ENCODE measurements around the gene SOWAHB. TPM values are rescaled to one million over a fixed set of nuclear protein-coding genes. Genes with fewer than 3 reads are reported as not detected.

SOWAHB gene
- total RNA-seq, 2 experiments from 2014 or later, result not detected

GRCh38 chr4:76909711-76910110 is 11.8 kb upstream of the SOWAHB start:
- Mint-ChIP-seq H3K9me3 (peaks cover 2% of the 10 kb centered on the region), H3K4me3 (no peak overlapping the region), H3K27me3 (peaks cover 4% of the 10 kb centered on the region), H3K36me3 (no peaks in the 10 kb centered on the region), H3K4me1 (ENCODE audit: low read depth) (no peaks in the 10 kb centered on the region), H3K27ac (no peak overlapping the region)
- CTCF ChIA-PET, result no interaction called here
- intact Hi-C loops (cut with micrococcal nuclease), result no loop called here
- POLR2A ChIA-PET, result no interaction called here
- no peak for DNase-seq

- Mint-ChIP-seq H3K27ac (no peak overlapping the region), H3K9me3 (peaks cover 2% of the 10 kb centered on the region), H3K27me3 (peaks cover 4% of the 10 kb centered on the region), H3K36me3 (no peaks in the 10 kb centered on the region), H3K4me1 (ENCODE audit: low read depth) (no peaks in the 10 kb centered on the region), H3K4me3 (no peak overlapping the region)
- no peak for DNase-seq
- intact Hi-C loops (cut with micrococcal nuclease), result no loop called here
- ChIA-PET POLR2A (no interaction called here), CTCF (no interaction called here)
Observed at GRCh38 chr4:76905521-76905920, 7.6 kb upstream of the SOWAHB start.

GRCh38 chr4:76904646-76905190 is 6.8 kb upstream of the SOWAHB start:
- DNase-seq, result no peak
- POLR2A ChIA-PET, result no interaction called here
- no peak overlapping the region for H3K27ac Mint-ChIP-seq
- H3K4me1 Mint-ChIP-seq (ENCODE audit: low read depth), result no peaks in the 10 kb centered on the region
- H3K4me3 Mint-ChIP-seq, result no peak overlapping the region
- H3K36me3 Mint-ChIP-seq, result no peaks in the 10 kb centered on the region
- CTCF ChIA-PET, result no interaction called here
- H3K9me3 Mint-ChIP-seq, result peaks cover 2% of the 10 kb centered on the region
- H3K27me3 Mint-ChIP-seq, result peaks cover 6% of the 10 kb centered on the region
- intact Hi-C loops (cut with micrococcal nuclease), result no loop called here

- no peak for DNase-seq
- POLR2A ChIA-PET, result interaction anchor here (0.6 kb wide), 1 partner anchor 45 kb away, joined by 4 read pairs; no protein-coding TSS in a partner anchor
- Mint-ChIP-seq H3K27me3 (peaks cover 15% of the 10 kb centered on the region), H3K9me3 (peaks cover 2% of the 10 kb centered on the region), H3K4me1 (ENCODE audit: low read depth) (no peaks in the 10 kb centered on the region), H3K4me3 (no peak overlapping the region), H3K27ac (no peak overlapping the region), H3K36me3 (no peaks in the 10 kb centered on the region)
- CTCF ChIA-PET, result interaction anchor here (0.7 kb wide), 1 partner anchor 159 kb away, joined by 3 read pairs; no protein-coding TSS in a partner anchor
- intact Hi-C loops (cut with micrococcal nuclease), result no loop called here
Observed at GRCh38 chr4:76902233-76902890, 4.4 kb upstream of the SOWAHB start.

- POLR2A ChIA-PET, result no interaction called here
- intact Hi-C loops (cut with micrococcal nuclease), result loop anchor here (5.0 kb wide), 1 partner anchor 133 kb away; no protein-coding TSS in a partner anchor
- no peak overlapping the region for H3K4me3 Mint-ChIP-seq
Observed at GRCh38 chr4:76898949-76899645, 1.2 kb upstream of the SOWAHB start.

GRCh38 chr4:76898385-76898692 is 395 bp upstream of the SOWAHB start:
- DNase-seq, result no peak
- no peak overlapping the region for H3K27ac Mint-ChIP-seq
- ChIA-PET POLR2A (no interaction called here), CTCF (no interaction called here)
- H3K9me3 Mint-ChIP-seq, result no peaks in the 10 kb centered on the region
- intact Hi-C loops (cut with micrococcal nuclease), result loop anchor here (5.0 kb wide), 1 partner anchor 134 kb away; no protein-coding TSS in a partner anchor
- peak overlapping the region; percentile 35 for H3K4me3 Mint-ChIP-seq
- no peaks in the 10 kb centered on the region for H3K4me1 Mint-ChIP-seq (ENCODE audit: low read depth)
- peaks cover 21% of the 10 kb centered on the region for H3K27me3 Mint-ChIP-seq
- H3K36me3 Mint-ChIP-seq, result no peaks in the 10 kb centered on the region

More at GRCh38 chr4:76898949-76899645, 1.2 kb upstream of the SOWAHB start:
- DNase-seq, result no peak
- H3K36me3 Mint-ChIP-seq, result no peaks in the 10 kb centered on the region
- no peaks in the 10 kb centered on the region for H3K4me1 Mint-ChIP-seq (ENCODE audit: low read depth)
- CTCF ChIA-PET, result no interaction called here
- H3K27ac Mint-ChIP-seq, result no peak overlapping the region
- peaks cover 21% of the 10 kb centered on the region for H3K27me3 Mint-ChIP-seq
- H3K9me3 Mint-ChIP-seq, result no peaks in the 10 kb centered on the region

GRCh38 chr4:76896614-76897535 is 1.1 kb downstream of the SOWAHB start:
- no peaks in the 10 kb centered on the region for H3K36me3 Mint-ChIP-seq
- ChIA-PET CTCF (interaction anchor here (1.6 kb wide), 1 partner anchor 148 kb away, joined by 5 read pairs; no protein-coding TSS in a partner anchor), POLR2A (interaction anchor here (0.6 kb wide), 1 partner anchor 1761 kb away, joined by 4 read pairs; no protein-coding TSS in a partner anchor)
- H3K27ac Mint-ChIP-seq, result no peak overlapping the region
- H3K4me3 Mint-ChIP-seq, result no peak overlapping the region
- peak; percentile 29 for DNase-seq
- H3K9me3 Mint-ChIP-seq, result no peaks in the 10 kb centered on the region
- H3K4me1 Mint-ChIP-seq (ENCODE audit: low read depth), result no peaks in the 10 kb centered on the region
- peaks cover 29% of the 10 kb centered on the region for H3K27me3 Mint-ChIP-seq
- intact Hi-C loops (cut with micrococcal nuclease), result loop anchor here (5.0 kb wide), 1 partner anchor 135 kb away; no protein-coding TSS in a partner anchor

GRCh38 chr4:76896048-76896447 is 1.9 kb downstream of the SOWAHB start:
- DNase-seq, result no peak
- ChIA-PET POLR2A (no interaction called here), CTCF (no interaction called here)
- no peaks in the 10 kb centered on the region for H3K9me3 Mint-ChIP-seq
- H3K27ac Mint-ChIP-seq, result no peak overlapping the region
- no peaks in the 10 kb centered on the region for H3K36me3 Mint-ChIP-seq
- H3K27me3 Mint-ChIP-seq, result peaks cover 32% of the 10 kb centered on the region
- intact Hi-C loops (cut with micrococcal nuclease), result loop anchor here (5.0 kb wide), 1 partner anchor 136 kb away; no protein-coding TSS in a partner anchor
- no peak overlapping the region for H3K4me3 Mint-ChIP-seq
- no peaks in the 10 kb centered on the region for H3K4me1 Mint-ChIP-seq (ENCODE audit: low read depth)

- intact Hi-C loops (cut with micrococcal nuclease), result loop anchor here (5.0 kb wide), 1 partner anchor 137 kb away; no protein-coding TSS in a partner anchor
- Mint-ChIP-seq H3K4me1 (ENCODE audit: low read depth) (no peaks in the 10 kb centered on the region), H3K27me3 (peaks cover 34% of the 10 kb centered on the region), H3K9me3 (no peaks in the 10 kb centered on the region), H3K27ac (no peak overlapping the region), H3K36me3 (no peaks in the 10 kb centered on the region), H3K4me3 (no peak overlapping the region)
- no peak for DNase-seq
- ChIA-PET POLR2A (no interaction called here), CTCF (no interaction called here)
Observed at GRCh38 chr4:76895619-76896018, 2.3 kb downstream of the SOWAHB start.

GRCh38 chr4:76894537-76895255 is 3.2 kb downstream of the SOWAHB start:
- Mint-ChIP-seq H3K4me1 (ENCODE audit: low read depth) (no peaks in the 10 kb centered on the region), H3K36me3 (no peaks in the 10 kb centered on the region), H3K27me3 (peaks cover 30% of the 10 kb centered on the region), H3K27ac (no peak overlapping the region), H3K4me3 (no peak overlapping the region), H3K9me3 (no peaks in the 10 kb centered on the region)
- no peak for DNase-seq
- intact Hi-C loops (cut with micrococcal nuclease), result loop anchor here (5.0 kb wide), 1 partner anchor 138 kb away; no protein-coding TSS in a partner anchor
- CTCF ChIA-PET, result no interaction called here
- POLR2A ChIA-PET, result no interaction called here

- ChIA-PET CTCF (no interaction called here), POLR2A (no interaction called here)
- Mint-ChIP-seq H3K27me3 (peaks cover 20% of the 10 kb centered on the region), H3K36me3 (no peaks in the 10 kb centered on the region), H3K9me3 (no peaks in the 10 kb centered on the region), H3K27ac (no peak overlapping the region), H3K4me1 (ENCODE audit: low read depth) (no peaks in the 10 kb centered on the region), H3K4me3 (no peak overlapping the region)
- DNase-seq, result no peak
- intact Hi-C loops (cut with micrococcal nuclease), result no loop called here
Observed at GRCh38 chr4:76892601-76893000, 5.3 kb downstream of the SOWAHB start.

Measured in activated CD4-positive, alpha-beta memory T cell treated with anti-CD3 and anti-CD28 coated beads for 36 hours (primary cell).